Measurements from ENCODE around the gene CDK13.

The CDK13 gene

GRCh38 chr7:39950473-39951225 lies 593 bp downstream of the CDK13 start:
- DNase-seq = peak; percentile 40

GRCh38 chr7:39951226-39952194 lies 1.5 kb downstream of the CDK13 start:
- DNase-seq = peak; percentile 69

DNA sequence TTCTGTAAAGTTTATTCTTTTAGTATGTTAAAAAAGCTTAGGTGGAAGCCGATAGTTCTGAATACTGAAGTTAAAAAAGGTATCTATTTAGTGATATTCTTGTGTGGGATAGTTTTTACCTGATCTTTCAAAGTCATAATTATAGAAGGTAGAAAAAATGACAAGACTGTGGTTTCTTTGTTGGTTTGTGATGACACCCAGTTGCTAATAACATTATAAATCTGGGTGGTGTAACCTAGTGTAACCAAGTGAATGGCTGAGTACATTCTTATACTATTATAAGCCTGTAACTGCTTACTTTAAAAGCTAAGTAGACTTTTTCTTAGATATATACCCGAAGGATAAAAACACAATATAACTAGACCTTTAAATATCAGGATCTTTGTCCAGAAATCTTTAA lies 2.3 kb downstream of the CDK13 start:
- DNase-seq = peak; percentile 62

- no peak for DNase-seq
Measured at GRCh38 chr7:39952803-39953202, 2.7 kb downstream of the CDK13 start.

DNA sequence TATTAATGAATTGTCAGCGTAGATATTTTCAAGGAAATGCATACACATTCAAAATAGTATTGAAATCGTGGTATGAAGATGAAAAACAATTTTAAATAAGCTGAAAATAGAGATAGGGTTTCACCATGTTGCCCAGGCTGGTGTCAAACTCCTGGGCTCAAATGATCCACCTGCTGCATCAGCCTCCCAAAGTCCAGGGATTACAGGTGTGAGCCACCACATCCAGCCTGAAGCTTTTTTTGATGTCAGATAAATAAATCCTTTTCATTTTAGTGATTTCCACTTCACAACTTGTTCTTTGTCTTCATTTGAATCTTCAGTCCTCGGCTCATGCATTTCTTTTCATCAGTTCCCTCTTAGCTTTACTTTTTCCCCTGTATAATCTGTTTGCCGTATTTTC lies 4.6 kb downstream of the CDK13 start:
- DNase-seq = no peak

DNA sequence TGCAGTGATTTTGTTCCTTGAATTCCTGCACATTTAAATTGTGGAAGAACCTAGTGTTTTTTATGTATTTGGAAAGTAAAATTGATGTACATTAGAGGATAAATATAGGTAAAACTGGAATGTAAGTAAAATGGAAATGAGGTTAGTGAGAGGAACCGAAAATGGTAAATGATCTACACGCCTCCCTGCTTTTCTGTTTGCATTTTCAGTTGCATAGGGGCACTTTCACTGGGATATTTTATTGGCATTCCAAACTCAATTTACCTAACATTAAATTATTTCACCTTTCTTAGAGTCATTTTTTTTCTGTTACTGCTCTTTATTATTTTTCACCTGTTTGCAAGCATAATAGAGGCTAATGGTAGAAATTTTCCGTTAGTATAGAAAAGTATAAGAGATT lies 8.0 kb downstream of the CDK13 start:
- no peak for DNase-seq

DNA sequence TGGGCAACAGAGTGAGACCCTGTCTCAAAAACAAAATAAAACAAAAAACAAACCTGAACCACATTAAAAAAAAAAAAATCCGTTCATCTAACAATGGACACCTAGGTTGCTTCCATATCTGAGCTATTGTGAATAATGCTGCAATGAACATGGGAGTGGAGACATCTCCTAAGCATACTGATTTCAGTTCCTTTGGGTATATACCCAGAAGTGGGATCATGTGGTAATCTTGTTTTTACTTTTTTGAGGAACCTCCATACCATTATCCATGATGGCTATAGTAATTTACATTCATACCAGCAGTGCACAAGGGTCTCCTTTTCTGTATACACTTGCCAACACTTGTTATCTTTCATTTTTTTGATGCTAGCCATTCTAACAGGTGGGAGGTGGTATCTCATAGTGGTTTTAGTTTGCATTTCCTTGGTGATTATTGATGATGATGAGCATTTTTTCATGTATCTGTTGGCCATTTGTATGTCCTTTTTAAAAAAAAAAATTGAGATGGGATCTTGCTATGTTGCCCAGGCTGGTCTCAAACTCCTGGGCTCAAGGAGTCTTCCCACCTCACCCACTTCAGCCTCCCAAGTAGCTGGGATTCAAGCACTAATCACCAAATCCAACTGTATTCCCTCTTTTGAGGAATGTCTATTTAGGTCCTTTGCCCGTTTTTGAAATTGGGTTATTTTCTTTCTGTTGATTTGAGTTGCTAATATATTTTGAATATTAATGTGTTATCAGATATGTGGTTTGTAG lies 17.5 kb downstream of the CDK13 start:
- DNase-seq = no peak

DNA sequence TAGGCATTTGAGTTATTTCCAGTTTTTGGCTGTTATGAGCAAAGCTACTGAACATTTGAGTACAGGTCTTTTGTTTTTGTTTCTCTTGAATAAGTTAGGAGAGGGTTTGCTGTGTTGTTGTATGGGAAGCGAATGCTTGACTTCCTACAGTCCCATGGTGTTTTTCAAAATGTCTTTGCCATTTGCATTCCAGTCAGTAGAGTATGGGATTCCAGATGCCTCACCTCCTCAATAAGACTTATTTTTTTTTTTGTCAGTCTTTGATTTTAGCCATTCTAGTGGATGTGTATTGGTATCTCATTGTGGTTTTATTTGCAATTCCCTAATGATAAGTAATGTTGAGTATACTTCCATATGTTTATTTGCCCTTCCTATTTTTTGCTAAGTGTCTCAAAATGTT lies 19.4 kb downstream of the CDK13 start:
- no peak for DNase-seq

- DNase-seq = no peak
Measured at GRCh38 chr7:39971924-39972323, 21.9 kb downstream of the CDK13 start.

- no peak for DNase-seq
Measured at GRCh38 chr7:39973801-39974200, 23.7 kb downstream of the CDK13 start.

GRCh38 chr7:39978230-39978934 lies 28.3 kb downstream of the CDK13 start:
- DNase-seq = no peak

DNA sequence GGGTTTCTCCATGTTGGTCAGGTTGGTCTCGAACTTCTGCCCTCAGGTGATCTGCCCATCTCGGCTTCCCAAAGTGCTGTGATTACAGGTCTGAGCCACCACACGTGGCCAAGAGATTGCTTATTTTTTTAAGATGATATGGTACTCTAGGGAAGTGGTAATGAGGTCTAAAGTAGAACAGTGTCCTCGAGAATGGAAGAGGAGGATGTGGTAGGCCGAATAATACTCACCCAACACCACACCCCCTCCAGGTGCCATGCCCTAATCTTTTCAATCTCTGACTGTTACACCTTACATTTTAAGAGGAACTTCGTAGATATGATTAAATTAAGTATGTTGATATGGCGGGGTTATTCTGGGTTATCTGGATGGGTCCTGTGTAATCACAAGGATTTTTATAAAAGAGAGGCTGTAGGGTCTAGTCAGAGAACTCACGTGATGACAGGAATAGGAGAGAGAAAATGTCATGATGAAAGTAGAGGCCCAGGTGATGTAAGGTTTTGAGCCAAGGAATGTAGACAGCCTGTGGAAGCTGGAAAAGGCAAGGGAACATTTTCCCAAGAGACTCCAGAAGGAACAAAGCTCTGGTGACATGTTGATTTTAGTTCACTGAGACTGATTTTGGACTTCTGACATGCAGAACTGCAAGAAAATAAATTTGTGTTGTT lies 29.5 kb downstream of the CDK13 start:
- peak; percentile 72 for DNase-seq

- DNase-seq = no peak
Measured at GRCh38 chr7:39985398-39985918, 35.4 kb downstream of the CDK13 start.

- peak; percentile 20 for DNase-seq
Measured at GRCh38 chr7:39987641-39988347, 37.7 kb downstream of the CDK13 start.

DNA sequence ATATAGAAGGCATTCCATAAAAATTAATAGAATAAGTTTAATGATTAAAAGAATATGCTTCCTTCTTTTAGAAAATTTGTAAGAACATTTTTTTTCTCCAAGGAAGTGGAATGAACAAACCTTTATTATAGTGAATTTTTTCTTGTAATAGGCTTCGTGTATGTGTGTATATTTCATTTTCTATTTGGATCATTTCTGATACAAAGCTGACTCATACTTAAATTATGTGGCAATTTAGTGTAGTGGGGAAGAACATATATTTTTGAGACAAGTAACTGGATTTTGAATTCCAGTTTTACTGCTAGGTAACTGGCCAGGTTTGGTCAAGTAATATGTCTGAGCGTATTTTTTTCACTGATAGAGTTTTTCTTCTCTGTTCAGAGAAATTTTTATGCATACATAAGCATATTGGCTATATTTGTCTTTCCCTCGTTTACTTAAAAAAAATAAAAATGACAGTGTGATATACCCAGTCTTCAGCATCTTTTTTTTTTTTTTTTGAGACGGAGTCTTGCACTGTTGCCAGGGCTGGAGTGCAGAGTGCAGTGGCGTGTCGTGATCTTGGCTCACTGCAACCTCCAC lies 50.8 kb downstream of the CDK13 start:
- DNase-seq = no peak

GRCh38 chr7:40001649-40002048 lies 51.6 kb downstream of the CDK13 start:
- DNase-seq = no peak

- DNase-seq = no peak
Measured at GRCh38 chr7:40003597-40003996, 53.5 kb downstream of the CDK13 start.

GRCh38 chr7:40008223-40008815 lies 58.3 kb downstream of the CDK13 start:
- no peak for DNase-seq

DNA sequence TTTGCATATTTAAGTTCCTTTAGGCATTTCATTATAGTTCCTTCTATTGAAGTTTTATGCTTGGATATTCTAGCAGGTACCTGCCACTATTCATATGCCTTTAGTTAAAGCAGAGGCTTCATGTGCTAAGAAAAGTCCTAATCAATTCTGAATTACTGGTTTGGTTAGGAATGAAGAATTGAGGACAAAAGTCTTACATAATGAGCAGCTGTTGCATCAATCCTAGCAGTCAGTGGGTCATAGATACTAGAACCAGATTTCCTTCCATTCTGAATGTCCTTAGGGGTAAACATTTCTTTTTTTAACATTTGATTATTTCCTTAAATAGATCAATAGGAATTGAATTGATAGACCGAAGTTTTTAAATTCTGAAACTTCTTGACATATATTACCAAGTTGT lies 59.2 kb downstream of the CDK13 start:
- DNase-seq = no peak

DNA sequence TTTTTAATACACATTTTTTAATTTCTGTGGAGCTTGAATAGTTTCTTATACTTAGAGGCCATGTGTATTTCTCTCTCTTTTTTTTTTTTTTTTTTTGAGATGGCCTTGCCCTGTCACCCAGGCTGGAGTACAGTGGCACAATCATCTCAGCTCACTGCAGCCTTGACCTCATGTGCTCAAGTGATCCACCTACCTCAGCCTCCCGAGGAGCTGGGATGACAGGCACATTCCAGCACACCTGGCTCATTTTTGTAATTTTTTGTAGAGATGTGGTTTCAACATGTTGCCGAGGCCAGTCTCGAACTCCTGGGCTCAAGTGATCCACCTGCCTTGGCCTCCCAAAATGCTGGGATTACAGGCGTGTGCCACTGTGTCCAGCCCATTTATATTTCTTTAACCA lies 64.3 kb downstream of the CDK13 start:
- DNase-seq = no peak

All from central memory CD4-positive, alpha-beta T cell (primary cell).